HG03378 (cell line): ENCODE measurements around the gene APOOL.
"Not testable (repeated sequence)": the region's sequence is repeated elsewhere in the genome, so short reads cannot be mapped to it uniquely, and the experiment has no call there.

Source experiments
- ATAC-seq: cut with Tn5 transposase; IDR thresholded peaks from one replicate; pipeline ENCODE4 v1.9.1; 2021; ENCODE audit warnings: mild to moderate bottlenecking, moderate library complexity; ENCODE audit not compliant: unreplicated experiment

The APOOL gene

DNA sequence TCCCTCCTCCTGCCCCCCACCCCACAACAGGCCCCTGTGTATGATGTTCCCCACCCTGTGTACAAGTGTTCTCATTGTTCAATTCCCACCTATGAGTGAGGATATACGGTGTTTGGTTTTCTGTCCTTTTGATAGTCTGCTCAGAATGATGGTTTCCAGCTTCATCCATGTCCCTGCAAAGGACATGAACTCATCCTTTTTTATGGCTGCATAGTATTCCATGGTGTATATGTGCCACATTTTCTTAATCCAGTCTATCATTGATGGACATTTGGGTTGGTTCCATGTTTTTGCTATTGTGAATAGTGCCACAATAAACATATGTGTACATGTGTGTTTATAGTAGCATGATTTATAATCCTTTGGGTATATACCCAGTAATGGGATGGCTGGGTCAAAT, 73.6 kb downstream of the APOOL start:
- not testable (repeated sequence) for ATAC-seq

DNA sequence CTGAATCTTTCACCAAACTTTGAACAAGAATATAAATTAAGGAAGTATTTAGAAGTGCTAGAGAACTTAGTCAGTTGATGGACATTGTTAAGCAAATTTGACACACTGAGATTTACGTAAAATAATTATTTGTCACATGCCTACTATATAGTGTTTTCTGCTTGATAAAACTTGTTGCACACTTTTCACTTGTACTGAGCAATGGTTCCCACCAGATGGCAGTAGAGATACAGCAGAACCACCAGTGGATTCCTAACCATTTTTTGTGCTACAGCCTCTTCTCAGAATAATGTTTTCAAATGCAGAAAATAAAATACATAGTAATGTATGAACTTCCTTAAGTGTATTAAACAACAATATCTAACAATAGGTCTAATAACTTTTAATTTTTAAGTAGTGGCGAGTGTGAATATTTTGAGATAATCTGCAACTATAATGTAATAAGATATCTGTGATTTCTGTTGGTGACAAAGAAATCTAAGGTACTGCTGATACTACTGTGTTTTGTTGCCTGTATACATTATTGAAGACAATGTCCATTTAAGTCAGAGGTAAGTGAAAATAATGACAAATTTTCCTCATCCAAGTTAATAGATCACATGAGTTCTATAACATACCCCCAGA, 81.2 kb downstream of the APOOL start:
- ATAC-seq: peak; percentile 92

DNA sequence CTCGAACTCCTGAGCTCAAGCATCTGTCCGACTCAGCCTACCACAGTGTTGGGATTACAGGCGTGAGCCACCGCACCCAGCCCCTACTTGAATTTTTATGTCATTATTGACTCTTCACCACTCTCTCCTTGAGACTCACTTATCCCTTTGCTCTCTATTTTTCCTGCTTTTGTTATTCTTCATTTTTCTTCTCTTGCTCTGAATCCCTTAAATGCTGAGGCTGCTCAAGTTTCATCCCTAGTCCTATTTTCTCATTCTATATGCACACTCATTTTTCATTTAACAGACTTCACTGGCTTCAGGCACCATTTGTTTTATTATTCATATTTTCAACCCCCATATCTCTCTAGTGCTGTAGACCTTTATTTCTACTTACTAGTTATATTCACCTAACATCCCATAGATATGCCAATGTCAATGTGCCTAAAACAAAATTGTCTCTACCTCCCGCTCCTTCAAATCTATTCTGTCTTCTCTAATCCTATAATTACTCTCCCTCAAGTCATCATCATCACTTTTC, 85.7 kb downstream of the APOOL start:
- no peak for ATAC-seq

DNA sequence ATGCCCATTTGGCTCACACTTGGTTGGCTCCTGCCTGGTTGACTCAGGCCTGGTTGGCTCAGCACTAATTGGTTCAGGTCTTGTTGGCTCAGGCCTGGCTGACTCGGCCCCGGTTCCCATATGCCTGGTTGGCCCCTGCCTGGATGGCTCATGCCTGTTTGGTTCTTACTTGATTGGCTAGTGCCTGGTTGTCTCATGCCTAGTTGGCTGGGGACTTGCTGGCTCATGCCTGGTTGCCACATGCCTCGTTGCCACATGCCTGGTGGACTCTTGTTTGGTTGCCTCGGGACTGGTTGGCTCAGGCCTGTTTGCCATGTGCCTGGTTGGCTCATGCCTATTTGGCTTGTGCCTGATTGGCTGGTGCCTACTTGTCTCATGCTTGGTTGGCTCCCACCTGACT, 103.7 kb downstream of the APOOL start:
- ATAC-seq: no peak

DNA sequence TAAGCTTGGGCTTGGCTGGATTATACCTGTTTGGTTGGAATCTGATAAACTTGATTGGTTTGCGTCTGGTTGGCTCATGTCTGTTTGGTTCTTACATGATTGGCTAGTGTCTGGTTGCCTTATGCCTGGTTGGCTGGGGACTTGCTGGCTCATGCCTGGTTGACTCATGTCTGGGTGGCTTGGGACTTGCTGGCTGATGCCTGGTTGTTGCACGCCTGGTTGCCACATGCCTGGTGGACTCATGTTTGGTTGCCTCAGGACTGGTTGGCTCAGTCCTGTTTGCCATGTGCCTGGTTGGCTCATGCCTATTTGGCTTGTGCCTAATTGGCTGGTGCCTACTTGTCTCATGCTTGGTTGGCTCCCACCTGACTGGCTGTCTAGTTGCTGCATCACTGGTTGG, 104.5 kb downstream of the APOOL start:
- no peak for ATAC-seq

DNA sequence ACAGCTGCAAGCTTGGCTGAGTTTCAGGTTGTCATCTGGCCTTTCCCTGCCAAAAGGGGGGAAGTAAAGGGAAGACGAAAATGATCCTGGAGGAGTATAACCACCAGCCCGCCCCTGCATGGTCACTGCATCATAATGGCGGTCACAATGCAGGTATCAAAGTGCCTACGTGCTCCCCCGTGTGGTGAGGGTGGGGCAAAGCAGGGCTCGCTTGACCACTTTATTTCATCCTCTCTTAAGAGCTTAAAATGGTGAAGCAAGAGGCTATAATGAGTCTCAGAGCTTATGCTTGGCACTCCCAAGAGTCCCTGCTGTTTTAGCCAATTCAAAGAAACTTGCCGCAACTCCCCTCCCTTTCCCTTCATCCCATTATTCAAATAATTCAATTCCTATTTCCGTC, 105.6 kb downstream of the APOOL start:
- ATAC-seq: peak; percentile 66

DNA sequence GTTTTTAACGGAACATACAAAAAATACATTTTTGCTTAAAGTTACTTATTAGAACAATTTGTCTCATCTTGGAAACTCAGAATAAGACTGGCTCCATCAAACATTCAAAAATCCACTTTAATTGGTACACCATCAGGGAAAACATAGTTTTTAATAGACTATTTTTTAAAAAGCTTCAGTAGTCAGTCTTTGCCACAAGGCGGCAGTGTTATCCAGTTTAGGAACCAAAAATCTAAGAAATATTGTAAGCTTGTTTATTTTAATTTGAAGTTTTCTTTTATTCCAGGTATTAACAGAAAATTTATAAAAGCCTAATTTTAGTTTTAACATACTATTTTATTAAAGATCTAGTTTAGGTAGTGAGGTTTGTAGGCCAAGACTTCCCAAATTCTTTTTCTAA, 107.7 kb downstream of the APOOL start:
- no peak for ATAC-seq

DNA sequence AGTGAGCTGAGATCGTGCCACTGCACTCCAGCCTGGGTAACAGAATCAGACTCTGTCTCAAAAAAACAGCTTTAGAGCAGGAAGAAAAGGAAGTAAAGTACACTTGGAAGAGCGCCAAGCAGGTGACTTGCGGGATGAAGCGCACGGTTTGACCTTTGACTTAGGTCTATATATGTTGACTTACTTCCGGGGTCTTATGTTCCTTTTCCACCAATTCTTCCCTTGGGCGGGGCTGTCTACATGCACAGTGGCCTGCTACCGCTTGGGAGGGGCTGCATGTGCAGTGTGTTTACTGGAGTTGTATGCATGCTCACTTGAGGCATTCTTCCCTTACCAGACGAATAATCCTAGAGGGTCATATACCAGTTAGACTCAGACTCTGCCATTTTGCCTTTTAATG, 108.6 kb downstream of the APOOL start:
- ATAC-seq: no peak

DNA sequence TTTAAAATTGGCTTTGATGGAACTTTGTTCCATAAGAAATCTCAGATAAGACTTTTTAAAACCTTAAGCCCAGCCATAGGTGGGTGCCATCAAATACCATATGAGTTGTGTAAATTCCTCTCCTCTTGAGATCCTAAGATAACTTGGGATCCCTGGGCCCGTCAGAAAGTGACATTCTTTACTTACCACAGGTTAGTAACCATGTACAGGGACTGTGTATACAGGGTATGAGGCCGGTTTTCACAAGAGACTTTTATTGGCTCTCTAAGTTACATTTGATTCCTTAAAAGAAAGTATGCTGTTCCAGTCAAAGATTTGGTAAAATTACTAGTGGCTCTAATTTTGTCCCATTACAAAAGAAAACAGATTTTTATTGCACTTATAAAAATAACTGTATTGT, 110.1 kb downstream of the APOOL start:
- no peak for ATAC-seq

DNA sequence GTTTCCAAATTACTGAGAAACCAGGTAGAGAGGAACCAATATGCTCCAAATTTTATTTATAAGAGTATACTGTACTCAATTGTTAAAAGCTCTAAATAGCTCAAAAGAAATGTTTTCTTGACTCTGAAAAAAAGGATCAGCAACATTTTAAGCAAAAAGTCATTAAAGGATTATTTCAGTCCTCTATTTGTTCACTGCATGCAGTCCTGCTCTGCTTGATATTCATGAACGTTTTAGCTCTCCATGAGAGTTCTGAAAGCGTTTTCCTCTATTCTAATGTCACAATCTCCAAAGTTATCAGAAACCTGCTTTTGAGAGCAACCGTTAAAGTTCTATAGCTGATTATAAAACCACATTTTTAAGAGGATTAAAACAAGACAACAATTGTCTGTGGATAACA, 110.5 kb downstream of the APOOL start:
- ATAC-seq: no peak

DNA sequence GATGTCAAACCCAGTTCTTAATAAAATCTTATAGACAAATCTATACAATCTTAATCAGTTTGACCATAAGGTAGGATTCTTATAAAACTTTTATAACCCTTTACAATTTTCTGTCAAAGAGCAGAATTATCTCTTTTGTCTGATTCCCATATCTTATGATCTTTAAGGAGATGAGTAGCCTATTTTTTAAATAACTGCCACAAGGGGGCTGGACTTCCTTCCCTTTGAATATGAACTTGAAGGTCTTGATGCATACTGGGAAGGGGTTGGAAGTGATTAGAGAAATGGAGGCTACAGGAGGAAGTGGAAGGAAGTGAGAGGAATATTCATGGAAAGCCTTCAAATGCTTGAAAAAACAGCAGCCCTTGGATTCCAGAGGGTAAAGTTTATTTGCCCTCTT, 111.1 kb downstream of the APOOL start:
- no peak for ATAC-seq

DNA sequence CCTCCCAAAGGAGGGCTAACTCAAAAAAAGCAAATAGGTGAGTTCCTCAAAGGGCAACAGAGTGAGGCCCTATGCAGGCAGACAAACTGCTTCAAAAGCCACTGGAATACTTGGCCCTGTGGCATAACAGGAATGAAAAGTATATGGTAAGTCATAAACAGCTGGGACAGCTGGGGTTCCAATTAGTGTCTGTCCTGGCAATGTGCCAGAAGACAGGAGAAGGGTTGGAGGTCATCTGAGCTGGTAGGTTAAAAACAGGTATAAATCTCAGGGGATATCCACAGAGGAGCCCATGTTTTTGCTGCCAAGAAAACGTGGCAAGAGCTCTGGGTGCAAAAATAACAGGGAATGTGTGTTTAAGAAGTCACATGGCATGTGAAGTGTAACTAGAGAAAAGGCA, 111.6 kb downstream of the APOOL start:
- no peak for ATAC-seq

DNA sequence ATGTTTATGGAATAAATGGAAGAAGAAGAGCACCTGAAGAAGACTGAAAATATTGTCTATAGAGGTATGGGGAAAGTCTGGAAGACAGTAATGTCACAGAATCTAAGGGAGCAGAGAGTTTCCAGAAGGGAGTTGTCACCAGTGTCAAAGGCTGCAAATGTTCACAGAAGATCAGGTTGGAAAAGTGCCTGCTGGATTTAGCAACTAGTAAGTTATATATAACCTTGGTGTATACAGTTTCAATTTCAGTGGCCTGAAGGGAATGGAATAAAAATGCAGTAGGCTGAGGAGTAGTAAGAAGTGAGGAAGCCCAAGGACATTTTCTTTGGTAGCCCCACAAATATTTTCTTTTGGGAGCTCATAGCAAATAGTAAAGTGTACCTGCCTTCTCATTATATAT, 132.7 kb downstream of the APOOL start:
- ATAC-seq: no peak

DNA sequence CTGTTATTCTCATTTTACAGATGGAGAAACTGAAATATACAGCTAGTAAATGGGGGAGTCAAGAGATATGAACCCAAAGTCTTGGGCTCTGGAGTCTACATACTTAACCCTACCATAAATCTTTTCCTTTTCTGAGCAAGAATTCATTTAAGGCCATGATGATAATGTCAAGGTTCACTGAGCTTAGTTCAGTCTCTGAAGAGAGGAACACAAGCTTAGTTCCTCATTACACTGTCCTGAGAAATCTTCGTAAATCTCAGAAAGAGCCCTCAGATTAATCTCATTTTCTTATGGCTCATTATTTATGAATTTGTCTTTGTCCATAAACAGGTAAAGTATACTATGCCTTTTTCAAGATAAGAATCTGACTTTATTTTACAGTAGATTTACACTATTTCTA, 135.7 kb downstream of the APOOL start:
- ATAC-seq: no peak

DNA sequence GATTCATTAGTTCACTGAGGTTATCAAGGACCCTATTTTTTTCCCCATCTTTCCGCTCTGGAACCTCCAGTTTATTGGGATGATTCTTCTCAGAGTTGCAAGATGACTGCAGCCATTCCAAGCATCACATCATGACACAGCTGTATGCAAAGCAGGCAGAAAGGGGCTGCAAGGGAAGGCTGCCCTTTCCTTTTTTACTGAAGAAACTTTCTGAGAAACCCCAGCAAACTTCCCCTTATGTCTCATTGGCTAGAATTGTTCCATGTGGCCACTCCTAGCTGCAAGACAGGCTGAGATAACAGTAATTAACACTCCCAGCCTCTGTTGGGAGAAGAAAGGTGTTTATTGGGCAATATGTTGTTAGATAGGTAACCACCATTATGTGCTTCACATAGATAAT, 137.3 kb downstream of the APOOL start:
- ATAC-seq: peak; percentile 77
